CD4-positive, alpha-beta T cell treated with Interleukin-17A for 4 hours (primary cell): ENCODE data around the gene USF3.

Experiments used
- DNase-seq: peaks from one replicate; pipeline ENCODE4 v3.0.0-alpha.2; 2020; ENCODE audit warnings: mixed read lengths

USF3 gene

GRCh38 chr3:113606539-113607218 is 89.8 kb downstream of the USF3 start:
- DNase-seq: peak; percentile 52

GRCh38 chr3:113602836-113603235 is 93.6 kb downstream of the USF3 start:
- DNase-seq: no peak

- no peak for DNase-seq
Measured at GRCh38 chr3:113602256-113602655, 94.2 kb downstream of the USF3 start.

- no peak for DNase-seq
Measured at GRCh38 chr3:113601240-113601639, 95.2 kb downstream of the USF3 start.

- DNase-seq: no peak
Measured at GRCh38 chr3:113600418-113601182, 95.8 kb downstream of the USF3 start.
